Measurements from ENCODE around the gene HOMER1.
"Not testable (repeated sequence)": the region's sequence is repeated elsewhere in the genome, so short reads cannot be mapped to it uniquely, and the experiment has no call there.

The HOMER1 gene

GRCh38 chr5:79517601-79518000, 3.7 kb upstream of the HOMER1 start:
- no peak for DNase-seq (ENCODE audit: low read depth in 2 of 2)

- no peak for DNase-seq (ENCODE audit: low read depth in 2 of 2)
Measured at GRCh38 chr5:79516986-79517385, 3.1 kb upstream of the HOMER1 start.

- not testable (repeated sequence) for DNase-seq (ENCODE audit: low read depth in 2 of 2)
Measured at GRCh38 chr5:79516331-79516730, 2.4 kb upstream of the HOMER1 start.

GRCh38 chr5:79514391-79515105, 614 bp upstream of the HOMER1 start:
- peak; percentile 80 to 85 for DNase-seq (ENCODE audit: low read depth in 2 of 2)

GRCh38 chr5:79513308-79513703, 628 bp downstream of the HOMER1 start:
- peak in 1 of 2 donors; percentile 17 for DNase-seq (ENCODE audit: low read depth in 2 of 2)

- no peak for DNase-seq (ENCODE audit: low read depth in 2 of 2)
Measured at GRCh38 chr5:79512471-79513307, 1.2 kb downstream of the HOMER1 start.

GRCh38 chr5:79512049-79512448, 1.9 kb downstream of the HOMER1 start:
- DNase-seq (ENCODE audit: low read depth in 2 of 2), result no peak

- DNase-seq (ENCODE audit: low read depth in 2 of 2), result no peak
Measured at GRCh38 chr5:79510638-79511037, 3.3 kb downstream of the HOMER1 start.

- DNase-seq (ENCODE audit: low read depth in 2 of 2), result no peak
Measured at GRCh38 chr5:79509244-79509885, 4.6 kb downstream of the HOMER1 start.

GRCh38 chr5:79508794-79509193, 5.1 kb downstream of the HOMER1 start:
- no peak for DNase-seq (ENCODE audit: low read depth in 2 of 2)

GRCh38 chr5:79508354-79508753, 5.6 kb downstream of the HOMER1 start:
- no peak for DNase-seq (ENCODE audit: low read depth in 2 of 2)

GRCh38 chr5:79507251-79508205, 6.4 kb downstream of the HOMER1 start:
- no peak for DNase-seq (ENCODE audit: low read depth in 2 of 2)

- DNase-seq (ENCODE audit: low read depth in 2 of 2), result no peak
Measured at GRCh38 chr5:79505138-79505537, 8.8 kb downstream of the HOMER1 start.

- DNase-seq (ENCODE audit: low read depth in 2 of 2), result no peak
Measured at GRCh38 chr5:79503794-79504495, 10.0 kb downstream of the HOMER1 start.

- DNase-seq (ENCODE audit: low read depth in 2 of 2), result no peak
Measured at GRCh38 chr5:79499640-79500273, 14.2 kb downstream of the HOMER1 start.

GRCh38 chr5:79495311-79495710, 18.6 kb downstream of the HOMER1 start:
- no peak for DNase-seq (ENCODE audit: low read depth in 2 of 2)

- no peak for DNase-seq (ENCODE audit: low read depth in 2 of 2)
Measured at GRCh38 chr5:79493596-79494345, 20.2 kb downstream of the HOMER1 start.

GRCh38 chr5:79491690-79492317, 22.1 kb downstream of the HOMER1 start:
- DNase-seq (ENCODE audit: low read depth in 2 of 2), result no peak

GRCh38 chr5:79490323-79490936, 23.5 kb downstream of the HOMER1 start:
- DNase-seq (ENCODE audit: low read depth in 2 of 2), result no peak

Data from stimulated activated CD4-positive, alpha-beta T cell treated with anti-CD3 and anti-CD28 coated beads, Interleukin-15, amount 100 ng/mL, for 48 hours (primary cell).